Medulla oblongata (tissue), 1 donor: ENCODE data around the gene TAOK2.
A peak's percentile ranks its signal among the peaks of the same experiment; 100 is the strongest.
"Not testable (repeated sequence)": the region's sequence is repeated elsewhere in the genome, so short reads cannot be mapped to it uniquely, and the experiment has no call there.

Experiments
- DNase-seq: peaks from one replicate; pipeline ENCODE4 v3.0.0-alpha.2; 2015; ENCODE audit errors: extremely low spot score

Gene TAOK2

GRCh38 chr16:30023586-30023985, 49.9 kb downstream of the TAOK2 start:
- no peak for DNase-seq

- no peak for DNase-seq
Observed at GRCh38 chr16:30024451-30024850, 50.8 kb downstream of the TAOK2 start.

GRCh38 chr16:30025156-30025555, 51.5 kb downstream of the TAOK2 start:
- DNase-seq: no peak

- no peak for DNase-seq
Observed at GRCh38 chr16:30025574-30025973, 51.9 kb downstream of the TAOK2 start.

DNA sequence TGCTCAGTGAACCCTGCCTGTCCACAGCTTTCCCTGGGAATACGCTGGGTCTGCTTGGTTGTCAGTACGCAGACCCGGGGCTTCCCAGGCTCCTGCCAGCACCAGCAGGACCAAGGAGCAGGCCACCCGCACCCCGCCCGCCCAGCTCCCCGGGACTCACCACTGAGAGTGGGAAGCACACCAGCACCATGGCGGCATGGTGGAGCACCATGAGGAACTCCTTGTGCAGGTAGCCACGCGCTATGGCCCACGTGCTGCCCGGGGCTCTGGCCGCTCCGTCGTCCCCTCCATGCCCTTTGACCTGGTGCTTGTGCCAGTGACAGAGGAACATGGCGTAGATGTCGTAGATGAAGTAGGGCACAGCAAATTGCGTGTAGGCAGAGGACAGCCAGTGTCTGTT, 52.8 kb downstream of the TAOK2 start:
- DNase-seq: no peak

DNA sequence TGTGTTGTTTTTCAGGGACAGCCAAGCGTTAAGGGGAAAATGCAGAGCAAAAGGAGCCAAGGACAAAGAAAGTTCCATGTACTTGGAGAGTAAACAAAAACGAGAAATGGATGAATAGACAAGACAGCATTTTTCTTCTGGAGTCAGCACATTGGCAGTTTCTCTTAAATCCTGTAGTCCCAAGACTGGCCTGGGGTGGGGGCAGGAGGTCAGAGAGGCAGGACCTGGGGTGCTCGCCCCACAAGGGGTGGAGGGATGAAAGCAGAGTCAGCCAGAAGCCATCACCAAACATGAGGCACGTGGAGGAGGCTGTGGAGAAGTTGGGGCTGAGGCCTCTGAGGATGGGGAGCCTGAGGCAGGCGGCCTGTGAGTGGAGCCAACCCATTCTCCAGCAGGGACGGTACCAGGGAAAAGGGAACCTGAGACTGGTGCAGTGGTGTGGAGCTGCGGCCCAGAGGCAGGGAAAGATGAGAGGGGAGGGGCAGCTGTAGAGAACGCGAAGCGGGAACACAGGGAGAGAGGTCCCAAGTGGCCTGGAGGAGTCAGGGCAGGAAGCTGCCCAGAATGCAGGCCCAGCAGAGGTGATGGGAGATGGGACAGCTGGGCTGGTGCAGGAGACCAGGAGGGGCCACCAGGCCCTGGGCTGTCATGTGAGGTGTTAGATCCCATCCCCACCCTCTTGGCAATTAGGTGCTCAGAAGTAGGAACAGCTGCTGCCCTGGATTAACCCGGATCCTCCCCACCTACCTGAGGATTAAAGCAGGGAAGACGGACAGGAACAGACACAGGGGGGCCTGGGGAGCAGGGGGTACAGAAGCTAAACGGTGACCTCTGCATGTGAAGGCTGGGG, 54.1 kb downstream of the TAOK2 start:
- DNase-seq: no peak

DNA sequence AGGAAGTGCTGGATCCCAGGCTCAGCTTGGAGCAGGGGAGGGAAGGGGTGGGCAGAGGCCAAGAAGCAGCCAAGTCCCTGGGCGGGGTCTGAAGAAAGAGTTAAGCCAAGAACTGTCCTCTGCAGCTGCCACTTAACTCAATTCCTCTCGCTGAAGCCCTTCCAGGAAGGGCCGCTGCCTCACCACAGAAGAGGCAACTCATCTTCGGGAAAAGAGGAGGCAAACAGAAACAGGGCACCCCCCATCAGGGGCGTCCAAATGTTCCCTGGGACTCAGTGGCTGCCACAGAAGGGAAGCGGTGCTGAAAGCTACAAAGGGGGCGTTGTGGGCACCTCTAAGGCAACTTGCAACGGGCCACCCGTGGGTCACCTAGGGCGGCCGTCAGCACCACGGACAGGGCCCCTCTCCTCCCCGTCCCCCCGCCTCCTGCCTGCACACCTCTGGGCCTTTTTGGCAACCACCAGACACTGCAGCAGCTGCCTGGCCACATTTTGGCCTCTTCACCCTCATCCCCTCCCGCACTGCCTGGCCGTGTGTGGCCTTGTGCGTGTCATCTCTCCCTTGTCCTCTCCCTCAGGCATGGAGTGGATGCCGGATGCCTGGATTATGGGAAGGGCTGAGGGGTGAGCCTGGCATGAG, 54.9 kb downstream of the TAOK2 start:
- DNase-seq: no peak

GRCh38 chr16:30030011-30030685, 56.5 kb downstream of the TAOK2 start:
- no peak for DNase-seq

DNA sequence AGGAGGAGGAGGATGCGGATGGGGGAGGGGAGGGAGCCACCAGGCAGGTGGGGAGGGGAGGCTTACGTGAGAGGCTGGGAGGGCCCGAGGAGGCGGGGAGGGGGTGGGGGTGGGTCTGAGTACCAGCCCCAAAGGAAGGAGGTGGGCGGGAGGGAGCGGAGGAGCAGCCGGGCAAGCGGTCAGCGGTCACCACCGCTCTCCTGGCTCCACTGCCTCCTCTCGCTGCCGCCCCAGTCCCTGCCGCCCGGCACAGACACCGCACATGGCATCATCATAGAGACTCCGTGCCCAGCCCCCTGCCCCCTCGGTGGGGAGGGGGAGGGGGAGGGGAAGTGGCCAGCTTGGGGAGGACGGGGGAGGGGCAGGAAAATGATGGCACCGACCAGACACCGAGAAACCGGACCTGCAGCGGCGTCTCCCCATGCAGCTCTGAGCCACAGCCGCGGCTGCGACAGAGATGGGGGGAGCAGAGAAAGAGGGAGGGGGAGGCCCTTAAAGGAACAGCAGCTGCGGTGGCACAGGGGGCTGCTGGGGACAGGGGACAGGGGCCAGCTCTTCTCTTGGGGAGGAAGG, 57.3 kb downstream of the TAOK2 start, which contains the start of gene TLCD3B:
Gene TLCD3B (minus strand): TSS at position 431 of the 573 bp plus-strand sequence. CDS start 744 bp downstream, outside the sequence.
- DNase-seq: no peak

DNA sequence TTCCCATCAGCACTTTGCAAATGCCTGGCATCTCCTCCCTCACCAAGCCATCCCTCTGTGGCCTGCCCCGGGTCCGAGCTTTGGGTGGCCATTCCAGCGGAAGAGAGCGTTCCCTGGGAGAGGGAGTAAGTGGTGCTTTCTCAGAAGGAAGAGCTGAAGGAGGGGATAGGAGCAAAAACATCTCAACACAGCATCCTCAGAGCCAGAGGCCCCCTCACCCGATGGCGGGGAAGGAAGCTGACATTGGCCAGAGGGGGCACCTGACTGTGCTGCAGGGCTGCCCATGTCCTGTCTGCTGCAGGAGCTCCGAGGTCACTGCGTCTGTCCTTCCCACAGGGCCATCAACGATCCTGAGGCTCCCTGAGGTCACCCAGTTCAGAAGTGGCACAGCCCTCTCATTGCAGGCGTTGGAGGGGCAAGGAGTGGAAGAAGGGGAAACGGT, 57.8 kb downstream of the TAOK2 start:
- no peak for DNase-seq

DNA sequence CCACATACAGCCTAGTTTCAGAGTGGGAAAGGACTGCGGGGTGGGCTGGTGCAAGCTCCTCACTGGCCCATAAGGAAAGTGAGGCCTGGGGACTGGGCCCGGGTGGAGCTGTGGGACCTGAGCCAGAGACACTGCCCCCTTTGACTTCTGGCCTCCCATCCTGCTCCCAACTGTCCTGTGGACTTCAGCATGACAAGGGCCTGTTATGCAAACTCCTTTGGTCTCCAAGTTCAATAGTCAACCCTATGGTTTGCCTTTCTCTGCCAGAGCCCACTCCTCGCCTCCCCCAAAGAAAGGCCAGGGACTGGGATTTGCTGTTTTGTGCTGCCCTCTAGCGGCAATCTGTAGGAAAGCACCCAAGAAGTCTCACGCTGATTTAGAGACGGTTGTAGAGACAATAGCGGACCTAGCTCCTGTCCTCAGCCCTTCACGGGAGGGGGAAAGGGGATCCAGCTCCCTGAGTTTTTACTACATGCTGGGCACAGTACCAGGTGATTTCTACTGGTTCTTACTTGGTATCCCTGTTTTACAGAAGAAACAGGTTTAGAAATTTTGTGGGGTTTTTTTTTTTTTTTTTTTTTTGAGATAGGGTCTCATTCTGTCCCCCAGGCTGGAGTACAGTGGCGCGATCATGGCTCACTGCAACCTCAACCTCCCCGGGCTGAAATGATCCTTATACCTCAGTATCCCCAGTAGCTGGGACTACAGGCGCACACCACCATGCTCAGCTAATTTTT, 58.6 kb downstream of the TAOK2 start:
- DNase-seq: peak; percentile 74

GRCh38 chr16:30033270-30033669, 59.6 kb downstream of the TAOK2 start:
- no peak for DNase-seq

GRCh38 chr16:30040221-30040620, 66.6 kb downstream of the TAOK2 start:
- no peak for DNase-seq

- DNase-seq: not testable (repeated sequence)
Observed at GRCh38 chr16:30040690-30041089, 67.0 kb downstream of the TAOK2 start.

- DNase-seq: peak; percentile 33
Observed at GRCh38 chr16:30041841-30042240, 68.2 kb downstream of the TAOK2 start.
